GM12865 (cell line): ENCODE measurements around the gene HRH3.

Source experiments
- DNase-seq: peaks from one replicate; pipeline ENCODE4 v3.0.0; 2010; ENCODE audit warnings: low read depth
- H3K4me3 ChIP-seq: 2 replicates; pipeline ENCODE4 v1.5.1; 2011; ENCODE audit warnings: mild to moderate bottlenecking, low read depth, low read length, control low read depth
- CTCF ChIP-seq: IDR thresholded peaks from 2 replicates; pipeline ENCODE4 v1.5.1; 2011; ENCODE audit warnings: low read length, control low read depth, low read depth, inconsistent platforms; ENCODE audit not compliant: insufficient read depth; ENCODE audit errors: missing control alignments

HRH3 gene

GRCh38 chr20:62172666-62173065 is 47.4 kb downstream of the HRH3 start:
- H3K4me3 ChIP-seq: no peak overlapping the region
- no peak for DNase-seq
- no peak for TF ChIP-seq CTCF

GRCh38 chr20:62171245-62171644 is 48.8 kb downstream of the HRH3 start:
- no peak for TF ChIP-seq CTCF
- DNase-seq: no peak
- H3K4me3 ChIP-seq: no peak overlapping the region

GRCh38 chr20:62170536-62170935 is 49.5 kb downstream of the HRH3 start:
- TF ChIP-seq CTCF: no peak
- no peak overlapping the region for H3K4me3 ChIP-seq
- DNase-seq: no peak

- DNase-seq: no peak
- TF ChIP-seq CTCF: no peak
- H3K4me3 ChIP-seq: no peak overlapping the region
These were observed 51.1 kb downstream of the HRH3 start for GRCh38 chr20:62168890-62169435.

- H3K4me3 ChIP-seq: no peak overlapping the region
- no peak for TF ChIP-seq CTCF
- no peak for DNase-seq
These were observed 52.0 kb downstream of the HRH3 start for GRCh38 chr20:62168061-62168460.

- H3K4me3 ChIP-seq: no peak overlapping the region
- no peak for DNase-seq
- TF ChIP-seq CTCF: no peak
These were observed 52.6 kb downstream of the HRH3 start for GRCh38 chr20:62167474-62167873.

GRCh38 chr20:62165762-62166399 is 54.2 kb downstream of the HRH3 start:
- no peak overlapping the region for H3K4me3 ChIP-seq
- TF ChIP-seq CTCF: no peak
- no peak for DNase-seq
